SH-SY5Y (cell line): ENCODE results near the gene GORASP1.

Source experiments
- GATA2 ChIP-seq: IDR thresholded peaks from 2 replicates; pipeline ENCODE4 v1.6.1; 2011; ENCODE audit warnings: mild to moderate bottlenecking, low read depth, low read length
- GATA3 ChIP-seq: IDR thresholded peaks from 2 replicates; pipeline ENCODE4 v1.6.1; 2011; ENCODE audit warnings: low read depth, mild to moderate bottlenecking, low read length, moderate library complexity

GRCh38 chr3:39096775-39097174 is 10.7 kb downstream of the GORASP1 start:
- no peak for TF ChIP-seq GATA3
- TF ChIP-seq GATA2, result no peak
